Caco-2 (cell line): Measurements from ENCODE around the gene RHEX. TPM values are rescaled to one million over a fixed set of nuclear protein-coding genes. Genes with fewer than 3 reads are reported as not detected.

Source experiments
- BruUV-seq: library from RNA; stranded (reverse); fragments of 400-500 nt; replicated peaks from 2 replicates; lab custom pipeline; 2021; lab: Mats Ljungman, UMichigan
- CTCF ChIA-PET: fragments of 300-600 bp; sonication (Branson Sonifier 250); formaldehyde crosslinking; loops from one replicate; lab custom pipeline; 2022; ENCODE audit warnings: antibody characterized with exemption; lab: Charles Lee
- POLR2A ChIA-PET: fragments of 300-600 bp; sonication (Branson Sonifier 250); formaldehyde crosslinking; loops from one replicate; lab custom pipeline; 2022; ENCODE audit warnings: antibody characterized with exemption; lab: Charles Lee
- DNase-seq, 2 experiments: peaks; one replicate each; pipeline versions ENCODE4 v3.0.0 to v3.0.0-alpha.2; 2020 to 2022
- H3K27me3 ChIP-seq: replicated peaks from 2 replicates; pipeline ENCODE4 v1.6.0; 2011; ENCODE audit warnings: low read length; ENCODE audit not compliant: control insufficient read depth, insufficient read depth
- H3K36me3 ChIP-seq: 2 replicates; pipeline ENCODE4 v1.5.1; 2011; ENCODE audit warnings: low read length; ENCODE audit not compliant: control insufficient read depth, insufficient read depth
- H3K4me1 ChIP-seq: fragments of 250-450 bp; sonication (Bioruptor Pico); 2 replicates; pipeline ENCODE4 v1.5.1; 2020; ENCODE audit warnings: mild to moderate bottlenecking
- H3K4me3 ChIP-seq: 2 replicates; pipeline ENCODE4 v1.5.1; 2011; ENCODE audit warnings: low read depth, mild to moderate bottlenecking, control low read depth, low read length
- H3K9me3 ChIP-seq: fragments of 250-450 bp; sonication (Bioruptor Pico); 2 replicates; pipeline ENCODE4 v1.5.1; 2020; ENCODE audit warnings: mild to moderate bottlenecking, moderate library complexity
- H3K27ac Mint-ChIP-seq: one replicate; pipeline ENCODE4 v1.8.0; 2022; ENCODE audit warnings: mixed read lengths; ENCODE audit not compliant: unreplicated experiment
- H3K27me3 Mint-ChIP-seq: one replicate; pipeline ENCODE4 v1.8.0; 2022; ENCODE audit warnings: mixed read lengths; ENCODE audit not compliant: insufficient read depth, unreplicated experiment
- H3K36me3 Mint-ChIP-seq: one replicate; pipeline ENCODE4 v1.8.0; 2022; ENCODE audit warnings: mild to moderate bottlenecking, mixed read lengths; ENCODE audit not compliant: insufficient read depth, unreplicated experiment
- H3K4me1 Mint-ChIP-seq: one replicate; pipeline ENCODE4 v1.8.0; 2022; ENCODE audit warnings: low read depth, mixed read lengths; ENCODE audit not compliant: unreplicated experiment
- H3K4me3 Mint-ChIP-seq: one replicate; pipeline ENCODE4 v1.8.0; 2022; ENCODE audit warnings: mild to moderate bottlenecking, moderate library complexity, mixed read lengths; ENCODE audit not compliant: unreplicated experiment
- H3K9me3 Mint-ChIP-seq: one replicate; pipeline ENCODE4 v1.8.0; 2022; ENCODE audit warnings: mixed read lengths; ENCODE audit not compliant: unreplicated experiment
- CTCF ChIP-seq, 2 experiments: fragments of 200-600 bp in 1 of 2; IDR thresholded peaks; 1 replicate in 1 of 2; 2 replicates in 1 of 2; pipeline versions ENCODE4 v1.5.1 to v1.8.0; 2011 to 2022; ENCODE audit warnings: antibody characterized with exemption in 1 of 2, control low read depth in 1 of 2, inconsistent platforms in 1 of 2, low read depth in 1 of 2, low read length in 1 of 2, mild to moderate bottlenecking in 1 of 2, moderate library complexity in 1 of 2; ENCODE audit not compliant: insufficient read depth in 1 of 2, severe bottlenecking in 1 of 2, unreplicated experiment in 1 of 2
- intact Hi-C: fragments of 100-400 bp; cut with micrococcal nuclease; formaldehyde crosslinking; loops from one replicate; pipeline ENCODE4 v1.10.0; 2022; ENCODE audit not compliant: unreplicated experiment
- total RNA-seq: library from RNA; stranded (reverse); gene quantifications from 2 replicates; pipeline ENCODE4 v1.2.3, GENCODE V29; 2022

Gene RHEX
- total RNA-seq, 1 experiment from 2014 or later, result not detected

DNA sequence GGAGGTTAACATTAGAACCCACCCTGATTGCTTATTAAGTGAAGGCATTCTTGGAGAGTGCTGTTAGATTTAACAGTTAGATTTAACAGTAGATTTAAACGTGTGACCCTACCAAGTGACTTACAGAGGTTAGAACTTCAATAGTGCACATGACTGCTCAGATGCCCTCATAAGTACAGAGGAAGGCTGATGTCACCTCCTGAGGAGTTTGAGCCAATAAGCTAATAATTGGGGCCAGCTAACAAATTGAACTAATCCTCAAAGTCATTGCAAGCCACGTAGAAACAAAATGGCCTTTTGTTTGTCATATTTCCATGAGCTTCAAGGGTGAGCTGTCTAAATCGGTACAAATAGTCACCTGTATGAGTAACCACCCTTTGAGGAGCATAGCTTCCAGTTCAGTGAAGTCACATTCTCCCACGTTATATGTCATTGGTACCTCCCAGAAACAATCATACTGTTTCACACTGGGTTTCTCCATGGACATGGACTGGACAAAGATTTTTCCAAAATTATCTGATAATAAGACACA is 52.6 kb downstream of the RHEX start:
- Histone ChIP-seq H3K36me3 (no peaks in the 10 kb centered on the region), H3K9me3 (no peaks in the 10 kb centered on the region), H3K4me3 (no peak overlapping the region), H3K4me1 (no peaks in the 10 kb centered on the region), H3K27me3 (no peaks in the 10 kb centered on the region)
- H3K27ac Mint-ChIP-seq, result no peak overlapping the region
- peaks cover 10% of the 10 kb centered on the region for H3K27me3 Mint-ChIP-seq
- no TSS peak for BruUV-seq
- H3K4me3 Mint-ChIP-seq, result no peak overlapping the region
- no peaks in the 10 kb centered on the region for H3K4me1 Mint-ChIP-seq
- no peaks in the 10 kb centered on the region for H3K36me3 Mint-ChIP-seq
- TF ChIP-seq CTCF (IDR thresholded peaks at IDR 0.05; ENCODE audit: insufficient read depth in 1 of 2, low read depth in 1 of 2, low read length in 1 of 2, severe bottlenecking in 1 of 2, unreplicated experiment in 1 of 2), result no peak
- H3K9me3 Mint-ChIP-seq, result no peaks in the 10 kb centered on the region
- no peak for DNase-seq
- ChIA-PET POLR2A (no interaction called here), CTCF (interaction anchor here (0.9 to 3.6 kb wide), 6 partner anchors 12 to 356 kb away, joined by 3 to 87 read pairs (median 12); partner anchors contain the start of gene AVPR1B)
- intact Hi-C loops, result no loop called here

DNA sequence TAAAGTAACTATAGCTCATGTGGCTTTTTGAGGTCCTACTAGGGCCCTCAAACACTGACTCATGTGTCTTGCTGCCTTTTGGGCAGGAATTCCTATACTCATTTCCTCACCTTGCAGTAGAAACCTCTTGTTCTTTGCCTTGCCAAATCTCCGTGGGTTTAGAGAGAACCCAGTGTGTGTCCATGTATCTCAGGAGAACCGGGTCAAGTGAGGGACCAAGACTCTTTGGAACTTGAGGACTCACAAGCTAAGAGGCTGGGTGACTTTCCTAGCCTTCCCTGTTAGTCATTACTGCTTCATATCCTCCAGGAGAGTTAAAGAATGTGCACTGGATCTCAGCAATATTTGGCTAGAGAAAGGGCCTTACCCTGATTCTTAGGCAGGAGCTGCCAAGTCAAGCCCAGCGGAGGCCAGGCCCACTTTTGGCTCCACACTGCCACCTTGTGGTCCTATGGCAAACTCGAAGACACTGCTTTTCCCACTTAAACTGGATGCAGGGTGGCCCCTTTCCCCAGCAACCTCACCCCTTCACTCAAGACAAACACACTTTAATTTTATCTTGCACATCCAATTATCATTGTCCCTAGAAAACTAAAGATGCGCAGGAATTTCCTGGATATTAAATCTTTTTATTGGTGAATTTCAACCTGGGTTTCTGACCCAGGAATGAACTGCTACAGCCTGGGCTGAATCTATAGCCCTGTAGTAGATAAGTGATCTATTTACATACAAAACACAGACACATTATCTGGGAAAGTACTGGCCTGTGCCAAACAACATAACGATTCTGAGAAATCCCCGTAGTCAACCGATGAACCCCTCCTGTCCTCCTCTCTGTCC is 53.6 kb downstream of the RHEX start:
- Mint-ChIP-seq H3K27me3 (peaks cover 4% of the 10 kb centered on the region), H3K36me3 (no peaks in the 10 kb centered on the region), H3K9me3 (no peaks in the 10 kb centered on the region), H3K4me1 (no peaks in the 10 kb centered on the region), H3K4me3 (no peak overlapping the region), H3K27ac (no peak overlapping the region)
- intact Hi-C loops, result loop anchor here (1.0 kb wide), 4 partner anchors 76 to 315 kb away; no protein-coding TSS in a partner anchor
- no TSS peak for BruUV-seq
- Histone ChIP-seq H3K4me1 (no peaks in the 10 kb centered on the region), H3K27me3 (no peaks in the 10 kb centered on the region), H3K36me3 (no peaks in the 10 kb centered on the region), H3K9me3 (no peaks in the 10 kb centered on the region), H3K4me3 (no peak overlapping the region)
- CTCF ChIA-PET, result interaction anchor here (0.6 to 3.6 kb wide), 20 partner anchors 8 to 363 kb away, joined by 3 to 87 read pairs (median 4); partner anchors contain the start of genes AVPR1B and RAB7B
- peak; percentile 87 to 88 for TF ChIP-seq CTCF (IDR thresholded peaks at IDR 0.05; ENCODE audit: insufficient read depth in 1 of 2, low read depth in 1 of 2, low read length in 1 of 2, severe bottlenecking in 1 of 2, unreplicated experiment in 1 of 2)
- peak; percentile 74 to 80 for DNase-seq
- POLR2A ChIA-PET, result no interaction called here

- Histone ChIP-seq H3K27me3 (no peaks in the 10 kb centered on the region), H3K4me3 (no peak overlapping the region), H3K9me3 (no peaks in the 10 kb centered on the region), H3K36me3 (no peaks in the 10 kb centered on the region), H3K4me1 (no peaks in the 10 kb centered on the region)
- Mint-ChIP-seq H3K9me3 (no peaks in the 10 kb centered on the region), H3K4me3 (no peak overlapping the region), H3K4me1 (no peaks in the 10 kb centered on the region), H3K27me3 (peaks cover 4% of the 10 kb centered on the region), H3K36me3 (no peaks in the 10 kb centered on the region), H3K27ac (no peak overlapping the region)
- no peak for TF ChIP-seq CTCF (IDR thresholded peaks at IDR 0.05; ENCODE audit: insufficient read depth in 1 of 2, low read depth in 1 of 2, low read length in 1 of 2, severe bottlenecking in 1 of 2, unreplicated experiment in 1 of 2)
- BruUV-seq, result no TSS peak
- ChIA-PET CTCF (interaction anchor here (1.0 to 3.6 kb wide), 16 partner anchors 51 to 362 kb away, joined by 3 to 87 read pairs (median 4); no protein-coding TSS in a partner anchor), POLR2A (no interaction called here)
- intact Hi-C loops, result no loop called here
- DNase-seq, result no peak
These were observed 54.2 kb downstream of the RHEX start for GRCh38 chr1:206107168-206107544.
